GOT3 (cell line): ENCODE measurements around the gene JAK1.

Experiments
- DNase-seq: peaks from one replicate; lab custom pipeline; 2025; ENCODE audit warnings: mixed read lengths; lab: John Stamatoyannopoulos, UW

The JAK1 gene

GRCh38 chr1:64980745-64981600, 14.6 kb upstream of the JAK1 start:
- DNase-seq = no peak

- no peak for DNase-seq
These were observed 13.0 kb upstream of the JAK1 start for GRCh38 chr1:64979358-64979757.

- no peak for DNase-seq
These were observed 10.0 kb upstream of the JAK1 start for GRCh38 chr1:64976361-64976760.

DNA sequence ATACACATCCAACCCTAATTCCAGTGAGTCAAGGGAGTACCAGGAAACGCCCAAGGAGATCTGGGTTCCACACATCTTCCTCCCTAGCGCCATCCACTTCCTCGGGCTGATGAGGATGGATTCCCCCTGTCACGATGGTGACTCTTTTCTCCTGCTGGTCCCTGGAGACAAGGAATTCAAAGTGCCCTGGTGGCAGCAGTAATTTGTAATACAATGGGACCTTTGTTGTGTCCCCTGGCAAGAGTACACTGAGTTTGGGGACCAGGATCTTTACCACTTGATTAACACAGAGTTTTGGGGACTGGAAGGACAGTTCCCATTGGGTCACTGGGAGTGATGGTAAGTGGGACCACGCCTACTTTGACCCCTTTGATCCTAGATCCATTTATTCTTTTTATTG, 9.4 kb upstream of the JAK1 start:
- DNase-seq = no peak

GRCh38 chr1:64975127-64975526, 8.8 kb upstream of the JAK1 start:
- DNase-seq = no peak

DNA sequence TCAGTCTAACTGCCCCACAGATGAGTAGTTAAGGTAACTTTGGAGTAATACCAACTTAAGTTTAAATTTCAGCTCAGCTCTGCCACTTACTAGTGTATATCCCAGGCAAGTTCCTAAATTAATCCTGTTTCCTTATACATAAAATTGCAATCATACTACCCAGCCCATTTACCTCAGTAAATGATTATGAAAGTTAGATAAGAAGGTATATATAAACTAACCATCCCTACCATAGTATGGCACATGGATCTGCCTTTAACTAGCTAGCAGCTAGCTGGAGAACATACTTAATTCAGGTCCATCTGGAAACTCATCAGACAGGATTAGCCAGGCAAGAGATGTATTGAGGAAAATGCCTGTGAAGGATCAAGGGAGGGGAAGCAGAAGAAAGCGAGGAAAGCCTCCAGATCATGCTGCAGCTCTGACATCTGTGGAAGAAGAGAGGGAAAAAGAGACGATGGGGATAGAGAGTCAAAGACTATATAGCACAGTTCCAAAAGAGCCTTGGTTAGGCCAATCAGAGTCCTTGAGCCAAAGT, 8.0 kb upstream of the JAK1 start:
- no peak for DNase-seq

DNA sequence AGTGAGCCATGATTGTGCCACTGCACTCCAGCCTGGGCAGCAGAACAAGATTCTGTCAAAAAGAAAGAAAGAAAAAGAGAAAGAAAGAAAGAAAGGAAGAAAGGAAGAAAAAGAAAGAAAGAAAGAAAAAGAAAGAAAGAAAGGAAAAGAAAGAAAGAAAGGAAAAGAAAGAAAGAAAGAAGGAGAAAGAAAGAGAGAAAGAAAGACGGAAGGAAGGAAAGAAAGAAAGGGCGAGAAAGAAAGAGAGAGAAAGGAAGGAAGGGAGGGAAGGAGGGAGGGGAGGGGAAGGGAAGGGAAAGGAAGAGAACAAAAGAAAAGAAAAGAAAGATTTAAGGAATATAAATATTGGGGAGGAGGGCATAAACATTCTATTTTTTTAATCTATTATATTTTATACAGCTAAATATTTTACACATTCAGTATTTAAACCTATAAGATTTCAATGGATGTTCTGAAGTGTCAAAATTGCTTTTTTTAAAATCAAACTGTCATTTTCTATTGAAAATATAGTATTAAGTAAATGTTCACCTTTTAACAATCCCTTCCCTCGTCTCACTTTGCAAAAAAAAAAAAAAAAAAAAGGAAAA, 6.8 kb upstream of the JAK1 start:
- no peak for DNase-seq

DNA sequence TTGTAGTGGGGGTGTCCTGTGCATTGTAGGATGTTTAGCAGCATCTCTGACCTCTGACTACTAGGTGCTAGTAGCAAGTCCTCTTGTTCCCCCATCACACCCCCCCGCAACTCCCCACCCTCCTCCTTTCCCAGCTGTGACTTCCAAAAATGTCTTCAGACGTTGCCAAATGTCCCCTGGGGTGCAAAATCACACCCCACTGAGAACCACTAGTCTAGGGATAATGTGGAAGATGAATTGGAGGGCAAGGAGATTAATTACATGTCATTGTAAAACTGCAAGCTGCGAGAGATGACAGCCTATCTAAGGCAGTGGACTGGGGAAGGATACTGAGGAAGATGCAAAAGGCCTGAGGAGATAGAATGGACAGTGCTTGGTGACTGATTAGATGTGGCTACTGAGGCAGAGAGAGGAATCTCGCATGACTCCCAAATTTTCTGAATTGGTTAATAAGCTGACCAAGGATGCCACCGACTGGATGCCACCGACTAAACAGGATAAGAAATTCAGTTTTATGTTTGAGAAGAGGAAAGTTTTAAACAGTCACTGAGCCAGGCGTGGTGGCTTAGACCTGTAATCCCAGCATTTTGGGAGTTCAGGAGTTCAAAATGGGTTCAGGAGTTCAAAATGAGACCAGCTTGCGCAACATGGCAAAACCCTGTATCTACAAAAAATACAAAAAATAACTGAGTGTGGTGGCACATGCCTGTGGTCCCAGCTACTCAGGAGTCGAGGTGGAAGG, 3.1 kb upstream of the JAK1 start:
- no peak for DNase-seq

DNA sequence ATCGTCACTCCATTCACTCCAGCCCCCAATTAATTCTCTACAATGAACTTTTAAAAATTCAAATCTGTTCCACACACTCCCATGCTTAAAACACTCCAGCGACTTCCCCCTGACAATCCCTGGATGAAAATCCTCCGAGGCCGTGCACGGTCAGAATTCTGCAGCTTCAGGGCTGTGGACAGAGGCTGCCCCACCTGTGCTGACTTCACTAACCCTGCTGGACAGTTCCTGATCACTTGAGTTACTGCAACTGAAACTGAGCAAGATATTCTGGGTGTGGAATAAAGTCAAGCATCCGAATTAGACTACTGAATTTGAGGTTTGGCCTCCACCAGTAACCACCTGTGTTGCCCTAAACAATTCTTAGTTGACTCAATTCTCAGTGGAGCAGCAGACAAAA, 1.0 kb upstream of the JAK1 start:
- no peak for DNase-seq

DNA sequence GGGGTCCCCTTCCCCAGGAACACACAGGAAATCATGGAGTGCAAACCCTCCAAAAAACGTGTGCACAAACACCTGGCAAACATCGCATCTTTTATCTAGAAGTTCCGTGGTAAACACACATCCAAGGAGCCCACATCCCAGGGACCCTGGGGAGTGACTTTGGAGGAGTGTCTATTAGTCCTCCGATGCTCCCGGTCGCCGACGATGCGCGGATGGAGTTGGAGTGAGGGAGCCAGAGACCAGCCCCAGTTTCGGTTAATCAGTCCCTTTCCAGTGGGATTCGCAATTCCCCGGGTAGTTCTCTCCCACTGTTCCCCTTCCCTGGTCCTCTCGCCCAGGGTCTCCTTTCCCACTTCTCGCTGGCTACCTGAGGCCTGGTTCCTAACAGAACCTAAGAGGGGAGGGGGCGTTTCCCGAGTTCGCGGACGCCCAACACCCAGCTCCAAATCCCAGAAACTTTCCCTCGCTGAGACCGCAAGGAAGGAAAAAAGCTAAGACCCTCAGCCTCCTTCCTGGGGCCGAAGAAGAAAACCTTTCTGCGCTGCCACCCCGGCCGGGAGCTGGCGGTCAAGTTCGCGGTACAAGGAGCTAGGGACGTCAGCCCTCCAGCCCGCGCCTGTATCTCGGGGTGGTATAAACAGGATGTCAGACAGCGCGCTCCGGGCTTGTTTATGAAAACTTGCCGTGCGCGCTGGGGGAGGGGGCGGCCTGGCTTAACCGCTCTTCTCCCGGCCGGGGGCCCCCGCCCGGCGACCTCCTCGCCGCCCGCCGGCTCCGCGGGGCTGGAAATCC, 787 bp downstream of the JAK1 start:
- DNase-seq = no peak

GRCh38 chr1:64963466-64963865, 2.9 kb downstream of the JAK1 start:
- no peak for DNase-seq

- DNase-seq = no peak
These were observed 3.9 kb downstream of the JAK1 start for GRCh38 chr1:64962441-64962840.

GRCh38 chr1:64961923-64962322, 4.4 kb downstream of the JAK1 start:
- DNase-seq = no peak

DNA sequence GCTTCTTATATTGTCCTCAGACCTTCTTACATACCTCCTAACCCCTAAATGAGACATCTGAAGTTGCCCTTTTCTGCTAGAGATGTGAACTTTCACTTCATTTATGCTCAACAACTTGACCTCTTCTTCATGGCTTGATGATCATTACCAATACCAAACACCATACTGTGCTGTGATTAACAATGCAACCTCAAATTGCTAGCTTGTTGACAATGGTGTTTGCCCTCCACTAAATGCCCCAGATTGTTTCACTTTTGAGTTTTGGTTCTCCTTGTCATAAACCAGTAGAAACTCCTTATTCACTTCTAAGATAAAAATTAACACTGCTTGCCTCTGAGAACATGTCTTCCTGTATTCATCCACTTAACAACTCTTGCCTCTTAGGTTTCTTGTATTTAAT, 5.6 kb downstream of the JAK1 start:
- no peak for DNase-seq

DNA sequence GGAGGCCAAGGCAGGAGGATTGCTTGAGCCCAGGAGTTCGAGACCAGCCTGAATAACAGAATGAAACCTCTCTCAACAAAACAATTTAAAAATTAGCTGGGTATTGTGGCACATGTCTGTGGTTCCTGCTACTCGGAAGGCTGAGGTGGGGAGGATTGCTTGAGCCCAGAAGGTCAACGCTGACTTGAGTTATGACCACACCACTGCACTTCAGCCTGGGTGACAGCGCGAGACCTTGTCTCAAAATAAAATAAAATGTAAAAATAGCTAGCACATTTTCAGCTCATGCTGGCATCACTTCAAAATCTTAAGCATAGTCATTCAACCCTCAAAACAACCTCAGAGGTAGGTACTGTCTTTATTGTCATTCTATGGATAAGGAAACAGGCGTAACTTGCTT, 6.4 kb downstream of the JAK1 start:
- no peak for DNase-seq

- DNase-seq = no peak
These were observed 9.5 kb downstream of the JAK1 start for GRCh38 chr1:64956733-64957441.

DNA sequence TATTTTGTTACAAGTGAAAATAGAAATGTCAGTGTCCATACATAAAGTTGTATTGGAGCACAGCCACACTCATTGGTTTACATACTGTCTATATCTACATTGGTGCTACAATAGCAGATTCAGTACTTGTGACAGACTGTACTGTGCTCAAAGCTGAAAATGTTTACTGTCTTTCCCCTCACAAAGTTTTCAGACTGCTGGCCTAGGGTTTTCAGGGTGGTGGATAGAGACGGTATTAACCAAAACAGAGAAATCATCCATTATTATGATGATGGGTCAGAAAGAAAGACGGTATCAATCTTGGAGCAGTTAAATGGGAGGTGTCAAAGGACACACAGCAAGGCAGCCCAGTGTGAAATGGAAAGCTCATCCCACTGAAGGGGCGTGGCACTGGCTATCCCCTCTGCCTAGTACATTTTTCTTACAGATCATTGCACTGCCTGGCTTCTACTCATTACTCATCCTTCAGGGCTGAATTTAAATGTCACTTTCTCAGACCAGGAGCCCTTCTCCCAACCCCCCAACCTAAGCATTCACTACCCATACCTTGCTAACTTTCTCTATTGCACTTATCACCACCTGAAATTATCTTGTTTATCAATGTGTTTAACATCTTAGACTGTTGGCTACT, 10.2 kb downstream of the JAK1 start:
- no peak for DNase-seq

- DNase-seq = no peak
These were observed 11.0 kb downstream of the JAK1 start for GRCh38 chr1:64955097-64956009.

DNA sequence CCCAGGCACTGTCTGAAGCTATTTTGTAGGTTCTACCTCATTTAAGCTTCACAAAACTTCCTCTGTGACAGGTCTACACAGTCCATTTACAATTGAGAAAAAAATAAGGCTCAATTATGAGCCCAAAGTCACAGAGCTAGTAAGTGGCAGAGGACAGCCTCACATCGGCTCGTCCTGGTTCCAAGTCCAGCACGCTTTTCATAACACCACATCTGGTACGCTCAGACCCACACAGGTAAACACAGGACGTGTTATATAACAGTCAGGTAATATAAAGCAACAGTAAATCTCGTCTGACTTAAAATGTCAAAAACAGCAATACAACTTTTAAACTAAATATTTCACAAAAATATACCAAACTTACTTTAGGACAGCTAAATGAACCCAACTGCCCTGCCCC, 13.1 kb downstream of the JAK1 start:
- DNase-seq = no peak

GRCh38 chr1:64950284-64950809, 16.0 kb downstream of the JAK1 start:
- no peak for DNase-seq
